ENCODE results near the gene MYF5. TPM values are rescaled to one million over a fixed set of nuclear protein-coding genes. Genes with fewer than 3 reads are reported as not detected.

The MYF5 gene
- total and polyA plus RNA-seq, 2 of the 4 experiments (the other 2 are of a cell fraction): not detected

- Histone ChIP-seq H3K4me1 (ENCODE audit: control insufficient read depth, insufficient read depth, low read length) (peaks cover 2% of the 10 kb centered on the region; the same call in 1 of the 2 replicates), H3K9me1 (ENCODE audit: insufficient read depth, low read length) (no peaks in the 10 kb centered on the region), H3K4me2 (ENCODE audit: low read depth, low read length) (no peak overlapping the region), H4K5ac (ENCODE audit: low read depth, low read length) (no peak overlapping the region; the same call in 1 of the 2 replicates), H2BK120ac (ENCODE audit: low read depth, low read length) (no peak overlapping the region), H3K9ac (ENCODE audit: low read depth, low read length) (no peak overlapping the region), H3K18ac (ENCODE audit: low read depth, low read length) (peak overlapping the region; percentile 77; the same call in 1 of the 2 replicates), H3K23ac (ENCODE audit: low read depth, low read length) (no peak overlapping the region), H3K4me3 (ENCODE audit: insufficient read depth, low read depth, low read length) (no peak overlapping the region), H2AFZ (replicated peaks; ENCODE audit: low read length, poor library complexity) (no peak overlapping the region), H2BK20ac (ENCODE audit: low read depth, low read length) (no peak overlapping the region), H4K91ac (ENCODE audit: insufficient read depth, low read depth, low read length) (no peak overlapping the region), H2AK5ac (ENCODE audit: low read depth, low read length) (no peak overlapping the region), H3K9me3 (ENCODE audit: control insufficient read depth, insufficient read depth, low read length) (no peaks in the 10 kb centered on the region), H3K36me3 (ENCODE audit: control insufficient read depth, insufficient read depth, low read length) (no peaks in the 10 kb centered on the region), H3K4ac (ENCODE audit: low read depth, low read length) (no peak overlapping the region), H2BK5ac (ENCODE audit: low read depth, low read length, poor library complexity, severe bottlenecking) (no peak overlapping the region), H3K27ac (ENCODE audit: insufficient read depth, low read length) (no peak overlapping the region), H3K79me1 (ENCODE audit: low read depth in 1 of 2, low read length in 2 of 2) (no peaks in the 10 kb centered on the region), H3K14ac (replicated peaks; ENCODE audit: low read depth, low read length) (no peak overlapping the region), H4K8ac (ENCODE audit: low read depth in 2 of 2, low read length in 2 of 2) (no peak overlapping the region), H2AK9ac (replicated peaks; ENCODE audit: low read depth, low read length, poor library complexity) (no peak overlapping the region), H3K56ac (ENCODE audit: extremely low read depth, insufficient read depth, low read length) (no peak overlapping the region), H3K27me3 (ENCODE audit: control insufficient read depth, insufficient read depth, low read length) (no peaks in the 10 kb centered on the region), H4K20me1 (ENCODE audit: insufficient read depth, low read length) (no peaks in the 10 kb centered on the region), H2BK15ac (ENCODE audit: low read depth, low read length) (no peak overlapping the region)
- in situ Hi-C loops (cut with MboI; ENCODE audit: low sequenced_read_pairs) (loop anchor here (10.0 to 25.0 kb wide), 2 partner anchors 349 to 552 kb away; no protein-coding TSS in a partner anchor), dilution Hi-C loops (cut with HindIII; ENCODE audit: low sequenced_read_pairs, unreplicated experiment) (no loop called here), intact Hi-C loops (cut with micrococcal nuclease) (loop anchor here (1.0 to 10.0 kb wide), 9 partner anchors 166 to 1355 kb away; partner anchors contain the start of gene LIN7A)
- ATAC-seq (ENCODE audit: low read depth): peak; percentile 53; the same call in 1 of the 2 replicates
- TF ChIP-seq RAD21 (IDR thresholded peaks at IDR 0.05; ENCODE audit: low read length): peak; percentile 70
- TF ChIP-seq USF2 (IDR thresholded peaks at IDR 0.05; ENCODE audit: low read depth, low read length): no peak
- no peak for TF ChIP-seq RFX5 (IDR thresholded peaks at IDR 0.05; ENCODE audit: low read depth, low read length)
- no peak for TF ChIP-seq CHD1 (IDR thresholded peaks at IDR 0.05; ENCODE audit: low read depth, low read length)
- no peak for TF ChIP-seq MXI1 (IDR thresholded peaks at IDR 0.05; ENCODE audit: borderline replicate concordance, low read depth, low read length)
- no peak for TF ChIP-seq MAFK (IDR thresholded peaks at IDR 0.05; ENCODE audit: low read depth, low read length)
- peak; percentile 75 for TF ChIP-seq CTCF (conservative IDR thresholded peaks at IDR 0.05; ENCODE audit: low read depth, low read length)
- no peak for TF ChIP-seq BHLHE40 (IDR thresholded peaks at IDR 0.05; ENCODE audit: low read depth, low read length)
- TF ChIP-seq RCOR1 (IDR thresholded peaks at IDR 0.05; ENCODE audit: insufficient replicate concordance, low read length): no peak
- TF ChIP-seq MAZ (IDR thresholded peaks at IDR 0.05; ENCODE audit: borderline replicate concordance, low read depth, low read length): no peak
- TF ChIP-seq FOS (IDR thresholded peaks at IDR 0.05; ENCODE audit: low read depth, low read length): no peak
- no peak for TF ChIP-seq ELK1 (IDR thresholded peaks at IDR 0.05; ENCODE audit: borderline replicate concordance, low read depth, low read length)
- TF ChIP-seq NFE2L2 (IDR thresholded peaks at IDR 0.05; ENCODE audit: low read depth, low read length): no peak
- no peak for TF ChIP-seq POLR2A (IDR thresholded peaks at IDR 0.05; ENCODE audit: low read depth, low read length)
- TF ChIP-seq CEBPB (IDR thresholded peaks at IDR 0.05; ENCODE audit: low read depth, low read length): no peak
- peak; percentile 87 for TF ChIP-seq SMC3 (IDR thresholded peaks at IDR 0.05; ENCODE audit: low read depth, low read length)
- peak; percentile 66 for DNase-seq
- no TSS peak for BruUV-seq (replicated peaks)
- ChIA-PET CTCF (interaction anchor here (0.6 to 1.2 kb wide), 7 partner anchors 34 to 1667 kb away, joined by 3 to 10 read pairs (median 4); no protein-coding TSS in a partner anchor), POLR2A (ENCODE audit: unreplicated experiment) (no interaction called here)
- WGBS, 2 experiments (ENCODE audit: extremely low coverage in 2 of 2, insufficient read length in 1 of 2): no CpG with 5 or more reads among the region's 4 CpGs
These were observed 47.2 kb downstream of the MYF5 start for GRCh38 chr12:80763874-80764273.
